ENCODE data around the gene STX12.
"Not testable (repeated sequence)": the region's sequence is repeated elsewhere in the genome, so short reads cannot be mapped to it uniquely, and the experiment has no call there.

Gene STX12

GRCh38 chr1:27782950-27783349, 9.9 kb downstream of the STX12 start:
- H3K4me3 ChIP-seq (ENCODE audit: low read length), result no peak overlapping the region
- H3K27ac ChIP-seq (ENCODE audit: low read depth, low read length), result no peak overlapping the region
- peaks cover 2% of the 10 kb centered on the region for H3K36me3 ChIP-seq (ENCODE audit: control insufficient read depth, insufficient read depth, low read length)
- no peaks in the 10 kb centered on the region for H3K4me1 ChIP-seq (ENCODE audit: control insufficient read depth, insufficient read depth, low read length)
- no peak overlapping the region for H3K9ac ChIP-seq (ENCODE audit: low read length)
- no peaks in the 10 kb centered on the region for H3K27me3 ChIP-seq (ENCODE audit: control insufficient read depth, insufficient read depth, low read length)

GRCh38 chr1:27784700-27785099, 11.7 kb downstream of the STX12 start:
- H3K4me3 ChIP-seq (ENCODE audit: low read length), result no peak overlapping the region
- H3K27me3 ChIP-seq (ENCODE audit: control insufficient read depth, insufficient read depth, low read length), result no peaks in the 10 kb centered on the region
- no peaks in the 10 kb centered on the region for H3K36me3 ChIP-seq (ENCODE audit: control insufficient read depth, insufficient read depth, low read length)
- H3K27ac ChIP-seq (ENCODE audit: low read depth, low read length), result no peak overlapping the region
- no peaks in the 10 kb centered on the region for H3K4me1 ChIP-seq (ENCODE audit: control insufficient read depth, insufficient read depth, low read length)
- H3K9ac ChIP-seq (ENCODE audit: low read length), result no peak overlapping the region

- Histone ChIP-seq H3K27ac (ENCODE audit: low read depth, low read length) (no peak overlapping the region), H3K27me3 (ENCODE audit: control insufficient read depth, insufficient read depth, low read length) (no peaks in the 10 kb centered on the region), H3K4me3 (ENCODE audit: low read length) (no peak overlapping the region), H3K9ac (ENCODE audit: low read length) (no peak overlapping the region), H3K4me1 (ENCODE audit: control insufficient read depth, insufficient read depth, low read length) (no peaks in the 10 kb centered on the region), H3K36me3 (ENCODE audit: control insufficient read depth, insufficient read depth, low read length) (no peaks in the 10 kb centered on the region)
Observed at GRCh38 chr1:27785781-27786455, 12.9 kb downstream of the STX12 start.

- Histone ChIP-seq H3K36me3 (ENCODE audit: control insufficient read depth, insufficient read depth, low read length) (no peaks in the 10 kb centered on the region), H3K4me3 (ENCODE audit: low read length) (no peak overlapping the region), H3K27ac (ENCODE audit: low read depth, low read length) (no peak overlapping the region), H3K4me1 (ENCODE audit: control insufficient read depth, insufficient read depth, low read length) (no peaks in the 10 kb centered on the region), H3K9ac (ENCODE audit: low read length) (no peak overlapping the region), H3K27me3 (ENCODE audit: control insufficient read depth, insufficient read depth, low read length) (no peaks in the 10 kb centered on the region)
Observed at GRCh38 chr1:27787895-27788294, 14.9 kb downstream of the STX12 start.

- Histone ChIP-seq H3K4me3 (ENCODE audit: low read length) (no peak overlapping the region), H3K27ac (ENCODE audit: low read depth, low read length) (no peak overlapping the region), H3K27me3 (ENCODE audit: control insufficient read depth, insufficient read depth, low read length) (no peaks in the 10 kb centered on the region), H3K4me1 (ENCODE audit: control insufficient read depth, insufficient read depth, low read length) (no peaks in the 10 kb centered on the region), H3K9ac (ENCODE audit: low read length) (no peak overlapping the region), H3K36me3 (ENCODE audit: control insufficient read depth, insufficient read depth, low read length) (peaks cover 9% of the 10 kb centered on the region)
Observed at GRCh38 chr1:27789540-27790041, 16.6 kb downstream of the STX12 start.

- H3K4me3 ChIP-seq (ENCODE audit: low read length); H3K36me3 ChIP-seq (ENCODE audit: control insufficient read depth, insufficient read depth, low read length); H3K4me1 ChIP-seq (ENCODE audit: control insufficient read depth, insufficient read depth, low read length); H3K27ac ChIP-seq (ENCODE audit: low read depth, low read length); H3K9ac ChIP-seq (ENCODE audit: low read length); H3K27me3 ChIP-seq (ENCODE audit: control insufficient read depth, insufficient read depth, low read length): not testable (repeated sequence)
Observed at GRCh38 chr1:27790270-27790669, 17.3 kb downstream of the STX12 start.

- H3K36me3 ChIP-seq (ENCODE audit: control insufficient read depth, insufficient read depth, low read length), result peaks cover 16% of the 10 kb centered on the region
- H3K9ac ChIP-seq (ENCODE audit: low read length), result no peak overlapping the region
- H3K4me3 ChIP-seq (ENCODE audit: low read length), result no peak overlapping the region
- H3K27me3 ChIP-seq (ENCODE audit: control insufficient read depth, insufficient read depth, low read length), result no peaks in the 10 kb centered on the region
- no peaks in the 10 kb centered on the region for H3K4me1 ChIP-seq (ENCODE audit: control insufficient read depth, insufficient read depth, low read length)
- H3K27ac ChIP-seq (ENCODE audit: low read depth, low read length), result no peak overlapping the region
Observed at GRCh38 chr1:27795601-27796000, 22.6 kb downstream of the STX12 start.

- Histone ChIP-seq H3K27me3 (ENCODE audit: control insufficient read depth, insufficient read depth, low read length) (no peaks in the 10 kb centered on the region), H3K4me1 (ENCODE audit: control insufficient read depth, insufficient read depth, low read length) (no peaks in the 10 kb centered on the region), H3K4me3 (ENCODE audit: low read length) (no peak overlapping the region), H3K27ac (ENCODE audit: low read depth, low read length) (no peak overlapping the region), H3K36me3 (ENCODE audit: control insufficient read depth, insufficient read depth, low read length) (peaks cover 9% of the 10 kb centered on the region), H3K9ac (ENCODE audit: low read length) (no peak overlapping the region)
Observed at GRCh38 chr1:27804791-27805190, 31.8 kb downstream of the STX12 start.

GRCh38 chr1:27806758-27807157, 33.7 kb downstream of the STX12 start:
- Histone ChIP-seq H3K27me3 (ENCODE audit: control insufficient read depth, insufficient read depth, low read length) (no peaks in the 10 kb centered on the region), H3K36me3 (ENCODE audit: control insufficient read depth, insufficient read depth, low read length) (peaks cover 10% of the 10 kb centered on the region), H3K4me3 (ENCODE audit: low read length) (no peak overlapping the region), H3K9ac (ENCODE audit: low read length) (no peak overlapping the region), H3K27ac (ENCODE audit: low read depth, low read length) (no peak overlapping the region), H3K4me1 (ENCODE audit: control insufficient read depth, insufficient read depth, low read length) (no peaks in the 10 kb centered on the region)

- H3K9ac ChIP-seq (ENCODE audit: low read length), result no peak overlapping the region
- H3K4me3 ChIP-seq (ENCODE audit: low read length), result no peak overlapping the region
- H3K4me1 ChIP-seq (ENCODE audit: control insufficient read depth, insufficient read depth, low read length), result no peaks in the 10 kb centered on the region
- no peak overlapping the region for H3K27ac ChIP-seq (ENCODE audit: low read depth, low read length)
- no peaks in the 10 kb centered on the region for H3K27me3 ChIP-seq (ENCODE audit: control insufficient read depth, insufficient read depth, low read length)
- peaks cover 9% of the 10 kb centered on the region for H3K36me3 ChIP-seq (ENCODE audit: control insufficient read depth, insufficient read depth, low read length)
Observed at GRCh38 chr1:27807385-27807784, 34.4 kb downstream of the STX12 start.

GRCh38 chr1:27808131-27808530, 35.1 kb downstream of the STX12 start:
- not testable (repeated sequence) for H3K36me3 ChIP-seq (ENCODE audit: control insufficient read depth, insufficient read depth, low read length); H3K4me3 ChIP-seq (ENCODE audit: low read length)

GRCh38 chr1:27809883-27810282, 36.9 kb downstream of the STX12 start:
- H3K27ac ChIP-seq (ENCODE audit: low read depth, low read length), result no peak overlapping the region
- H3K27me3 ChIP-seq (ENCODE audit: control insufficient read depth, insufficient read depth, low read length), result no peaks in the 10 kb centered on the region
- H3K36me3 ChIP-seq (ENCODE audit: control insufficient read depth, insufficient read depth, low read length), result peaks cover 6% of the 10 kb centered on the region
- no peak overlapping the region for H3K9ac ChIP-seq (ENCODE audit: low read length)
- H3K4me3 ChIP-seq (ENCODE audit: low read length), result no peak overlapping the region
- no peaks in the 10 kb centered on the region for H3K4me1 ChIP-seq (ENCODE audit: control insufficient read depth, insufficient read depth, low read length)

More at GRCh38 chr1:27808131-27808530, 35.1 kb downstream of the STX12 start:
- H3K27ac ChIP-seq (ENCODE audit: low read depth, low read length); H3K4me1 ChIP-seq (ENCODE audit: control insufficient read depth, insufficient read depth, low read length); H3K27me3 ChIP-seq (ENCODE audit: control insufficient read depth, insufficient read depth, low read length); H3K9ac ChIP-seq (ENCODE audit: low read length): not testable (repeated sequence)

GRCh38 chr1:27811741-27812500, 38.9 kb downstream of the STX12 start:
- no peaks in the 10 kb centered on the region for H3K4me1 ChIP-seq (ENCODE audit: control insufficient read depth, insufficient read depth, low read length)
- H3K9ac ChIP-seq (ENCODE audit: low read length), result no peak overlapping the region
- H3K4me3 ChIP-seq (ENCODE audit: low read length), result no peak overlapping the region
- H3K36me3 ChIP-seq (ENCODE audit: control insufficient read depth, insufficient read depth, low read length), result peaks cover 8% of the 10 kb centered on the region
- no peak overlapping the region for H3K27ac ChIP-seq (ENCODE audit: low read depth, low read length)
- no peaks in the 10 kb centered on the region for H3K27me3 ChIP-seq (ENCODE audit: control insufficient read depth, insufficient read depth, low read length)
